Activated T-cell treated with anti-CD3 and anti-CD28 coated beads, Interleukin-2, amount 50 U/mL, for 48 hours (primary cell): Measurements from ENCODE around the gene TOP2B.

Source experiments
- DNase-seq, 2 experiments: peaks; one replicate each; pipeline ENCODE4 v3.0.0-alpha.2; 2020

TOP2B gene

GRCh38 chr3:25555695-25556437 is 108.8 kb downstream of the TOP2B start:
- no peak for DNase-seq

GRCh38 chr3:25554376-25554775 is 110.3 kb downstream of the TOP2B start:
- DNase-seq = no peak

GRCh38 chr3:25552251-25552650 is 112.5 kb downstream of the TOP2B start:
- DNase-seq = no peak

- no peak for DNase-seq
Observed at GRCh38 chr3:25548836-25549235, 115.9 kb downstream of the TOP2B start.

GRCh38 chr3:25547943-25548674 is 116.6 kb downstream of the TOP2B start:
- no peak for DNase-seq
